ENCODE results near the gene SERPINA3.
"Not testable (repeated sequence)": the region's sequence is repeated elsewhere in the genome, so short reads cannot be mapped to it uniquely, and the experiment has no call there.

SERPINA3 gene

GRCh38 chr14:94636744-94637412 lies 24.7 kb downstream of the SERPINA3 start:
- no peak for DNase-seq

- not testable (repeated sequence) for DNase-seq
Measured at GRCh38 chr14:94637814-94638213, 25.6 kb downstream of the SERPINA3 start.

- DNase-seq: no peak
Measured at GRCh38 chr14:94638339-94638738, 26.1 kb downstream of the SERPINA3 start.

GRCh38 chr14:94638961-94639817 lies 27.0 kb downstream of the SERPINA3 start:
- no peak for DNase-seq

GRCh38 chr14:94640721-94641631 lies 28.8 kb downstream of the SERPINA3 start:
- no peak for DNase-seq

- no peak for DNase-seq
Measured at GRCh38 chr14:94641632-94641955, 29.4 kb downstream of the SERPINA3 start.

GRCh38 chr14:94643316-94644101 lies 31.3 kb downstream of the SERPINA3 start:
- DNase-seq: no peak

- DNase-seq: no peak
Measured at GRCh38 chr14:94644102-94644535, 31.9 kb downstream of the SERPINA3 start.

GRCh38 chr14:94646066-94646465 lies 33.9 kb downstream of the SERPINA3 start:
- DNase-seq: no peak

- no peak for DNase-seq
Measured at GRCh38 chr14:94646481-94646880, 34.3 kb downstream of the SERPINA3 start.

- DNase-seq: no peak
Measured at GRCh38 chr14:94648801-94649200, 36.6 kb downstream of the SERPINA3 start.

- no peak for DNase-seq
Measured at GRCh38 chr14:94649543-94650443, 37.6 kb downstream of the SERPINA3 start.

- no peak for DNase-seq
Measured at GRCh38 chr14:94650444-94650775, 38.2 kb downstream of the SERPINA3 start.

- DNase-seq: no peak
Measured at GRCh38 chr14:94650806-94651805, 38.9 kb downstream of the SERPINA3 start.

GRCh38 chr14:94653321-94653720 lies 41.1 kb downstream of the SERPINA3 start:
- no peak for DNase-seq

GRCh38 chr14:94654071-94654861 lies 42.1 kb downstream of the SERPINA3 start:
- DNase-seq: no peak

- no peak for DNase-seq
Measured at GRCh38 chr14:94655169-94655710, 43.0 kb downstream of the SERPINA3 start.

- no peak for DNase-seq
Measured at GRCh38 chr14:94656043-94656442, 43.9 kb downstream of the SERPINA3 start.

GRCh38 chr14:94659256-94659655 lies 47.1 kb downstream of the SERPINA3 start:
- no peak for DNase-seq
